ENCODE measurements around the gene MED29. TPM values are rescaled to one million over a fixed set of nuclear protein-coding genes. Genes with fewer than 3 reads are reported as not detected.

The MED29 gene
- total and polyA plus RNA-seq, 2 experiments from 2014 or later, result 26.1 to 62.0 TPM

GRCh38 chr19:39433480-39434079 lies 42.4 kb downstream of the MED29 start:
- H3K27ac Mint-ChIP-seq, result peak overlapping the region; percentile 62
- DNase-seq (ENCODE audit: low spot score) (no peak), ATAC-seq (no peak)
- TF ChIP-seq EZH2 (IDR thresholded peaks at IDR 0.05; ENCODE audit: low read depth, unreplicated experiment), result no peak
- TF ChIP-seq, protein P1, sequence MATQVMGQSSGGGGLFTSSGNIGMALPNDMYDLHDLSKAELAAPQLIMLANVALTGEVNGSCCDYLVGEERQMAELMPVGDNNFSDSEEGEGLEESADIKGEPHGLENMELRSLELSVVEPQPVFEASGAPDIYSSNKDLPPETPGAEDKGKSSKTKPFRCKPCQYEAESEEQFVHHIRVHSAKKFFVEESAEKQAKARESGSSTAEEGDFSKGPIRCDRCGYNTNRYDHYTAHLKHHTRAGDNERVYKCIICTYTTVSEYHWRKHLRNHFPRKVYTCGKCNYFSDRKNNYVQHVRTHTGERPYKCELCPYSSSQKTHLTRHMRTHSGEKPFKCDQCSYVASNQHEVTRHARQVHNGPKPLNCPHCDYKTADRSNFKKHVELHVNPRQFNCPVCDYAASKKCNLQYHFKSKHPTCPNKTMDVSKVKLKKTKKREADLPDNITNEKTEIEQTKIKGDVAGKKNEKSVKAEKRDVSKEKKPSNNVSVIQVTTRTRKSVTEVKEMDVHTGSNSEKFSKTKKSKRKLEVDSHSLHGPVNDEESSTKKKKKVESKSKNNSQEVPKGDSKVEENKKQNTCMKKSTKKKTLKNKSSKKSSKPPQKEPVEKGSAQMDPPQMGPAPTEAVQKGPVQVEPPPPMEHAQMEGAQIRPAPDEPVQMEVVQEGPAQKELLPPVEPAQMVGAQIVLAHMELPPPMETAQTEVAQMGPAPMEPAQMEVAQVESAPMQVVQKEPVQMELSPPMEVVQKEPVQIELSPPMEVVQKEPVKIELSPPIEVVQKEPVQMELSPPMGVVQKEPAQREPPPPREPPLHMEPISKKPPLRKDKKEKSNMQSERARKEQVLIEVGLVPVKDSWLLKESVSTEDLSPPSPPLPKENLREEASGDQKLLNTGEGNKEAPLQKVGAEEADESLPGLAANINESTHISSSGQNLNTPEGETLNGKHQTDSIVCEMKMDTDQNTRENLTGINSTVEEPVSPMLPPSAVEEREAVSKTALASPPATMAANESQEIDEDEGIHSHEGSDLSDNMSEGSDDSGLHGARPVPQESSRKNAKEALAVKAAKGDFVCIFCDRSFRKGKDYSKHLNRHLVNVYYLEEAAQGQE (IDR thresholded peaks at IDR 0.05; ENCODE audit: unreplicated experiment), result no peak
- TF ChIP-seq JUNB (IDR thresholded peaks at IDR 0.05; ENCODE audit: unreplicated experiment), result no peak
- no peak for TF ChIP-seq CREB1 (CRISPR knock-in tag; IDR thresholded peaks at IDR 0.05; ENCODE audit: low read depth)
- TF ChIP-seq STAT1 (IDR thresholded peaks at IDR 0.05; ENCODE audit: unreplicated experiment), result no peak
- no peak for TF ChIP-seq ZNF331 (CRISPR knock-in tag; IDR thresholded peaks at IDR 0.05; ENCODE audit: low read depth)
- TF ChIP-seq ETS1 (IDR thresholded peaks at IDR 0.05), result no peak
- TF ChIP-seq NANOG (IDR thresholded peaks at IDR 0.05; ENCODE audit: borderline replicate concordance), result no peak
- TF ChIP-seq ZNF114 (CRISPR knock-in tag; IDR thresholded peaks at IDR 0.05), result no peak
- no peak for TF ChIP-seq CTCF (conservative IDR thresholded peaks at IDR 0.05; ENCODE audit: low read depth in 2 of 2)
- Histone ChIP-seq H3F3A (replicated peaks; ENCODE audit: low read depth) (peaks cover 49% of the 10 kb centered on the region), H2AFZ (no peak overlapping the region), H3K9me2 (ENCODE audit: insufficient read depth) (no peaks in the 10 kb centered on the region), H3K27me3 (ENCODE audit: insufficient read depth) (no peaks in the 10 kb centered on the region), H3K4me1 (ENCODE audit: insufficient read depth) (peaks cover 32% of the 10 kb centered on the region), H4K20me1 (replicated peaks; ENCODE audit: insufficient read depth) (peaks cover 23% of the 10 kb centered on the region), H3K79me2 (replicated peaks; ENCODE audit: insufficient read depth) (peaks cover 27% of the 10 kb centered on the region), H3K4me2 (peak overlapping the region; percentile 100), H3K36me3 (ENCODE audit: insufficient read depth) (peaks cover 34% of the 10 kb centered on the region), H3K27ac (ENCODE audit: low read depth) (peak overlapping the region; percentile 100), H3K4me3 (peak overlapping the region; percentile 100; the same call in 1 of the 2 replicates)
- H3K27me3 Mint-ChIP-seq (ENCODE audit: insufficient read depth, low read depth, poor library complexity), result peaks cover 54% of the 10 kb centered on the region
- peaks cover 6% of the 10 kb centered on the region for H3K9me3 Mint-ChIP-seq
- peaks cover 56% of the 10 kb centered on the region for H3K36me3 Mint-ChIP-seq (ENCODE audit: low read depth)
- peaks cover 47% of the 10 kb centered on the region for H3K4me1 Mint-ChIP-seq
- peak overlapping the region; percentile 100 for H3K4me3 Mint-ChIP-seq
